ENCODE measurements around the gene PCBP2. TPM values are rescaled to one million over a fixed set of nuclear protein-coding genes. Genes with fewer than 3 reads are reported as not detected.
A peak's percentile ranks its signal among the peaks of the same experiment; 100 is the strongest.

PCBP2 gene
- total RNA-seq, 2 experiments from 2014 or later: 209 to 1,015 TPM

DNA sequence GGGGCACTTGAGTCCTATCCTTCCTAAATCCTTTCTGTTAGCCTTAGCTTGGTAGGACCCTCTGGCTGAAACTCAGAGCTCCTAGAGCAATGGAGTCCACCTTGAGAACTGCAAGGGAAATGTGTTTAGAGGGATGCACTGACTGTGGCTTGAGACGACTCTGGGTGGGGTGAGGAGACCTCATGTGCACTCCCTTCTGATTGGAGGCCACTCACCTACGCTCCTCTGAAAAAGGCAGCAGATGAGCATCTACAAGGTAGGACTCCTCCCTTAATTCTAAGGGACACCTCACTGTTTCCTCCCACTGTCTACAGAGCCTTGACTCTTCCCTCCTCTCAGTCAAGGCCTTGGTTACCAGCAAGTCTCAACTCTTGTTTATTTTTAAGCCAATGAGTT lies 46.3 kb downstream of the PCBP2 start:
- Histone ChIP-seq H3K4me1 (ENCODE audit: insufficient read depth, low read length, poor library complexity, severe bottlenecking) (peaks cover 59% of the 10 kb centered on the region), H3K4me2 (ENCODE audit: low read length) (peak overlapping the region; percentile 93), H3K9me3 (ENCODE audit: low read length) (no peaks in the 10 kb centered on the region), H3K27ac (ENCODE audit: low read depth, low read length, poor library complexity, severe bottlenecking) (peak overlapping the region; percentile 77), H3K79me2 (ENCODE audit: insufficient read depth, low read depth, low read length) (peaks cover 23% of the 10 kb centered on the region), H2AFZ (ENCODE audit: low read length) (no peak overlapping the region), H3K9me2 (ENCODE audit: insufficient read depth, low read length) (no peaks in the 10 kb centered on the region), H3K36me3 (ENCODE audit: insufficient read depth, low read length) (no peaks in the 10 kb centered on the region), H4K20me1 (ENCODE audit: insufficient read depth, low read length) (no peaks in the 10 kb centered on the region), H3K4me3 (ENCODE audit: low read depth, low read length, poor library complexity, severe bottlenecking) (peak overlapping the region; percentile 77)
- BruUV-seq (replicated peaks): no TSS peak
- intact Hi-C loops (cut with micrococcal nuclease; ENCODE audit: unreplicated experiment): no loop called here
- POLR2A ChIA-PET: interaction anchor here (0.8 to 1.5 kb wide), 2 partner anchors 11 to 17 kb away, joined by 3 to 7 read pairs; no protein-coding TSS in a partner anchor
- CTCF ChIA-PET (ENCODE audit: unreplicated experiment): interaction anchor here (0.6 to 1.1 kb wide), 2 partner anchors 85 to 146 kb away, joined by 3 to 4 read pairs; no protein-coding TSS in a partner anchor
- no peak for TF ChIP-seq EZH2phosphoT487 (IDR thresholded peaks at IDR 0.05; ENCODE audit: borderline replicate concordance, low read depth, low read length)
- TF ChIP-seq, protein P1, sequence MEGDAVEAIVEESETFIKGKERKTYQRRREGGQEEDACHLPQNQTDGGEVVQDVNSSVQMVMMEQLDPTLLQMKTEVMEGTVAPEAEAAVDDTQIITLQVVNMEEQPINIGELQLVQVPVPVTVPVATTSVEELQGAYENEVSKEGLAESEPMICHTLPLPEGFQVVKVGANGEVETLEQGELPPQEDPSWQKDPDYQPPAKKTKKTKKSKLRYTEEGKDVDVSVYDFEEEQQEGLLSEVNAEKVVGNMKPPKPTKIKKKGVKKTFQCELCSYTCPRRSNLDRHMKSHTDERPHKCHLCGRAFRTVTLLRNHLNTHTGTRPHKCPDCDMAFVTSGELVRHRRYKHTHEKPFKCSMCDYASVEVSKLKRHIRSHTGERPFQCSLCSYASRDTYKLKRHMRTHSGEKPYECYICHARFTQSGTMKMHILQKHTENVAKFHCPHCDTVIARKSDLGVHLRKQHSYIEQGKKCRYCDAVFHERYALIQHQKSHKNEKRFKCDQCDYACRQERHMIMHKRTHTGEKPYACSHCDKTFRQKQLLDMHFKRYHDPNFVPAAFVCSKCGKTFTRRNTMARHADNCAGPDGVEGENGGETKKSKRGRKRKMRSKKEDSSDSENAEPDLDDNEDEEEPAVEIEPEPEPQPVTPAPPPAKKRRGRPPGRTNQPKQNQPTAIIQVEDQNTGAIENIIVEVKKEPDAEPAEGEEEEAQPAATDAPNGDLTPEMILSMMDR (conservative IDR thresholded peaks at IDR 0.05; ENCODE audit: low read length): no peak
- no peak for DNase-seq (ENCODE audit: low spot score)

DNA sequence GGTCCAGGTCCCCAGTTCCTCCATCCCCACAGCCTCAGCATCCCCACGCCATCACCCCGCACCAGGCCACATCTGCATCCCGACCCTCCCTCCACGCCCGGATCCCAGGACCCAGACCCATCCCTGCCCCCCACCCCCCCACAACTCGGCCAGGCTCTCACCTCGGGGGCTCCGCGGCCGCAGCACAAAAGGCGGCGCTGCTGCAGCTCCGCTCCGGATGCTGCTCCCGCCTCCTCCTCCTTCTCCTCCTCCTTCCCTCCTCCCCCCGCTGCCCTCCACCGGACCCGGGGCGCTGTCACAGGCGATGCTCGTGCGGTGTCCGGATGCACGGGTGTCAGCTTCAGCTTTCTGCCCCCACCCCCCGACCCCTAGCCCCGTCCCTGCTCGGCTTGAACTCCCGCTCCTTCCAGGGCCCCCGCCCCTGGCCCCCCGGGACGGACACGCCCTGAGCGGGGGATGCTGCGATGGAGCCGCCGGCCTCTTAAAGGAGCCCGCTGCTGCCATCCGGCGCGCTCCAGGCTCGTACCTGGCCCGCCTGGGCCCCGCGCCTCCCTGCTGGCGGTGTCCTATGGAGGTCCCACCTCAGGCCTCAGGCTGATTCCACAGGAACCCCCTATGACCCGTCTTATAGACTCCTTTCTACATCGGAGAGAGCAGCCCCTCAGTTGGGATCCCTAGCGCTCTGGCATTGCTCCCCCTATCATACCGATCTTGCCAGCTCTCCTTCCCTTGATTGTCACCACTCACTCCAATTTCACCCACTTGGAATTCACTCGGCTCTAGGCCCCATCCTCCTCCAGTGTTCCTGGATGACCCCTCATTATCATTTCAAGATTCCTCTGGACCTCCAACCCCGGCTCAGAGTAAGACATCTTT lies 47.6 kb downstream of the PCBP2 start, which contains the start of gene MAP3K12:
TSS of gene MAP3K12 (minus strand) at position 193 of the 876 bp plus-strand sequence. CDS start 12,067 bp downstream, outside the sequence.
- Histone ChIP-seq H3K79me2 (ENCODE audit: insufficient read depth, low read depth, low read length) (peaks cover 23% of the 10 kb centered on the region), H3K4me3 (ENCODE audit: low read depth, low read length, poor library complexity, severe bottlenecking) (peak within 1 kb of the TSS; percentile 77), H3K36me3 (ENCODE audit: insufficient read depth, low read length) (peaks cover 10% of the 10 kb centered on the region; the same call in 1 of the 2 replicates), H3K4me2 (ENCODE audit: low read length) (peak within 1 kb of the TSS; percentile 93), H2AFZ (ENCODE audit: low read length) (peak within 1 kb of the TSS; percentile 58; the same call in 1 of the 2 replicates), H3K27ac (ENCODE audit: low read depth, low read length, poor library complexity, severe bottlenecking) (peak within 1 kb of the TSS; percentile 77), H3K9me3 (ENCODE audit: low read length) (no peaks in the 10 kb centered on the region), H3K4me1 (ENCODE audit: insufficient read depth, low read length, poor library complexity, severe bottlenecking) (peaks cover 47% of the 10 kb centered on the region), H4K20me1 (ENCODE audit: insufficient read depth, low read length) (no peaks in the 10 kb centered on the region), H3K9me2 (ENCODE audit: insufficient read depth, low read length) (no peaks in the 10 kb centered on the region)
- TF ChIP-seq EZH2phosphoT487 (IDR thresholded peaks at IDR 0.05; ENCODE audit: borderline replicate concordance, low read depth, low read length): no peak
- TF ChIP-seq, protein P1 (conservative IDR thresholded peaks at IDR 0.05; ENCODE audit: low read length): peak; percentile 27; the same call in 1 of the 2 replicates
- ChIA-PET CTCF (ENCODE audit: unreplicated experiment) (interaction anchor here (1.9 kb wide), 1 partner anchor 178 kb away, joined by 8 read pairs; the partner anchor contains the start of gene AAAS), POLR2A (interaction anchor here (0.6 to 3.2 kb wide), 7 partner anchors 10 to 178 kb away, joined by 3 to 14 read pairs (median 5); partner anchors contain the start of gene ATP5MC2)
- peak; percentile 76 for DNase-seq (ENCODE audit: low spot score)
- intact Hi-C loops (cut with micrococcal nuclease; ENCODE audit: unreplicated experiment): loop anchor here (1.0 to 10.0 kb wide), 4 partner anchors 47 to 295 kb away; partner anchors contain the start of genes ITGB7 and PCBP2
- BruUV-seq (replicated peaks): no TSS peak

Data from OCI-LY7 (cell line).